Liver (tissue), 9 donors: ENCODE data around the gene RAB3A. TPM values are rescaled to one million over a fixed set of nuclear protein-coding genes. Genes with fewer than 3 reads are reported as not detected.

Experiments used
- DNase-seq: peaks from one replicate; pipeline ENCODE4 v3.0.0-alpha.2; 2017; ENCODE audit warnings: low spot score
- H3K27ac ChIP-seq, 2 donors: one replicate each; pipeline ENCODE4 v1.7.0; 2013; ENCODE audit warnings: inconsistent platforms in 2 of 2, low read length in 2 of 2, control low read depth in 1 of 2, low read depth in 1 of 2, mild to moderate bottlenecking in 1 of 2
- H3K27me3 ChIP-seq, 4 donors: one replicate each; pipeline versions ENCODE4 v1.6.1 to v1.7.0; 2013; ENCODE audit warnings: low read length in 3 of 4, inconsistent platforms in 1 of 4, mild to moderate bottlenecking in 1 of 4, moderate library complexity in 1 of 4; ENCODE audit not compliant: control insufficient read depth in 4 of 4, insufficient read depth in 4 of 4
- H3K36me3 ChIP-seq, 4 donors: one replicate each; pipeline versions ENCODE4 v1.6.1 to v1.7.0; 2013; ENCODE audit warnings: low read length in 3 of 4, mild to moderate bottlenecking in 3 of 4, low read depth in 1 of 4, moderate library complexity in 1 of 4; ENCODE audit not compliant: control insufficient read depth in 4 of 4, insufficient read depth in 3 of 4
- H3K4me1 ChIP-seq, 4 donors: one replicate each; pipeline versions ENCODE4 v1.6.1 to v1.7.0; 2013; ENCODE audit warnings: low read length in 3 of 4, mild to moderate bottlenecking in 3 of 4, moderate library complexity in 1 of 4; ENCODE audit not compliant: control insufficient read depth in 4 of 4, insufficient read depth in 4 of 4
- H3K4me3 ChIP-seq, 3 donors: one replicate each; pipeline versions ENCODE4 v1.6.1 to v1.7.0; 2013; ENCODE audit warnings: low read length in 3 of 3, control low read depth in 1 of 3, low read depth in 1 of 3, mild to moderate bottlenecking in 1 of 3
- H3K9ac ChIP-seq, 2 donors: one replicate each; pipeline ENCODE4 v1.7.0; 2013; ENCODE audit warnings: low read length in 2 of 2, mild to moderate bottlenecking in 2 of 2, moderate library complexity in 2 of 2, control low read depth in 1 of 2, low read depth in 1 of 2
- H3K9me3 ChIP-seq, 4 donors: one replicate each; pipeline versions ENCODE4 v1.6.1 to v1.7.0; 2013; ENCODE audit warnings: low read length in 3 of 4; ENCODE audit not compliant: control insufficient read depth in 4 of 4
- ATF3 ChIP-seq: IDR thresholded peaks from 2 replicates; pipeline ENCODE4 v1.6.1; 2016; ENCODE audit warnings: antibody characterized with exemption
- CTCF ChIP-seq: fragments of 150-350 bp; IDR thresholded peaks from 2 replicates; pipeline ENCODE4 v1.5.1; 2017; ENCODE audit warnings: improper control_type of control experiment, low read depth, low read length; ENCODE audit not compliant: missing input control
- EGR1 ChIP-seq, 2 donors: IDR thresholded peaks; 2 replicates each; pipeline ENCODE4 v1.6.1; 2016 to 2018; ENCODE audit warnings: antibody characterized with exemption in 2 of 2, low read depth in 2 of 2
- FOXA1 ChIP-seq: IDR thresholded peaks from 2 replicates; pipeline ENCODE4 v1.6.1; 2016; ENCODE audit warnings: antibody characterized with exemption
- FOXA2 ChIP-seq: IDR thresholded peaks from 2 replicates; pipeline ENCODE4 v1.6.1; 2016; ENCODE audit warnings: antibody characterized with exemption
- GABPA ChIP-seq, 2 donors: IDR thresholded peaks in 1 of 2; conservative IDR thresholded peaks in 1 of 2; 2 replicates each; pipeline ENCODE4 v1.6.1; 2016; ENCODE audit warnings: antibody characterized with exemption in 2 of 2, mild to moderate bottlenecking in 1 of 2, moderate library complexity in 1 of 2
- HNF4A ChIP-seq, 2 donors: conservative IDR thresholded peaks; 2 replicates each; pipeline ENCODE4 v1.6.1; 2016; ENCODE audit warnings: antibody characterized with exemption in 2 of 2, mild to moderate bottlenecking in 2 of 2
- HNF4G ChIP-seq: IDR thresholded peaks from 2 replicates; pipeline ENCODE4 v1.6.1; 2016; ENCODE audit warnings: antibody characterized with exemption
- JUND ChIP-seq, 2 donors: IDR thresholded peaks; 2 replicates each; pipeline ENCODE4 v1.6.1; 2016; ENCODE audit warnings: antibody characterized with exemption in 2 of 2
- NR2F2 ChIP-seq: IDR thresholded peaks from 2 replicates; pipeline ENCODE4 v1.6.1; 2016; ENCODE audit warnings: antibody characterized with exemption
- RAD21 ChIP-seq, 2 donors: IDR thresholded peaks; 2 replicates each; pipeline ENCODE4 v1.6.1; 2016; ENCODE audit warnings: antibody characterized with exemption in 2 of 2, mild to moderate bottlenecking in 2 of 2
- RXRA ChIP-seq, 2 donors: IDR thresholded peaks; 2 replicates each; pipeline ENCODE4 v1.6.1; 2017 to 2018; ENCODE audit warnings: antibody characterized with exemption in 2 of 2, mild to moderate bottlenecking in 1 of 2
- SP1 ChIP-seq: IDR thresholded peaks from 2 replicates; pipeline ENCODE4 v1.6.1; 2018; ENCODE audit warnings: antibody characterized with exemption, mild to moderate bottlenecking
- TAF1 ChIP-seq: conservative IDR thresholded peaks from 2 replicates; pipeline ENCODE4 v1.6.1; 2016; ENCODE audit warnings: antibody characterized with exemption, mild to moderate bottlenecking
- YY1 ChIP-seq: IDR thresholded peaks from 2 replicates; pipeline ENCODE4 v1.6.1; 2016; ENCODE audit warnings: antibody characterized with exemption, mild to moderate bottlenecking
- ZBTB33 ChIP-seq: IDR thresholded peaks from 2 replicates; pipeline ENCODE4 v1.6.1; 2016; ENCODE audit warnings: antibody characterized with exemption
- WGBS: extraction: QIAGEN DNeasy Blood & Tissue Kit; methylation state at CpG from one replicate; pipeline ENCODE4 v1.1.7; 2013; 5-methylcytosine and 5-hydroxymethylcytosine counted together
- polyA plus RNA-seq, 2 donors: library from polyadenylated mRNA; stranded (reverse) in 1 of 2; unstranded in 1 of 2; fragments of 200-250 nt in 1 of 2; fragments of >200 nt in 1 of 2; fragmentation: Nextera tagmentation in 1 of 2; extraction: Ambion mirVana in 1 of 2; gene quantifications; one replicate each; pipeline versions ENCODE4 v1.2.1 to v1.2.3, GENCODE V29; 2013 to 2015
- total RNA-seq, 2 donors: library from RNA; depleted of rRNA; stranded (reverse); fragments of >200 nt; gene quantifications; one replicate each; pipeline ENCODE4 v1.2.3, GENCODE V29; 2014
- TF ChIP-seq, protein P1 (sequence below): IDR thresholded peaks from 2 replicates; pipeline ENCODE4 v1.6.1; 2016; ENCODE audit warnings: antibody characterized with exemption
- TF ChIP-seq, protein P2 (sequence below): IDR thresholded peaks from 2 replicates; pipeline ENCODE4 v1.6.1; 2016; ENCODE audit warnings: antibody characterized with exemption, mild to moderate bottlenecking
- donor health status: healthy.
- donor health status: healthy.
- donor health status: healthy.
- donor health status: healthy.
- donor health status: healthy.

The RAB3A gene
- total and polyA plus RNA-seq, 4 donors: 0.33 to 1.7 (median 0.79) TPM

GRCh38 chr19:18192673-18193387 is 11.0 kb downstream of the RAB3A start, which contains the start of gene MPV17L2:
MPV17L2 (plus strand) TSS chr19:18193218; CDS start chr19:18193282, 64 bp downstream.
- peaks cover 7 to 19% (median 14%) of the 10 kb centered on the region in 4 donors for H3K4me1 ChIP-seq
- peak; percentile 96 for DNase-seq
- peak within 1 kb of the TSS; percentile 53 to 87 (median 86) for H3K4me3 ChIP-seq
- no peaks in the 10 kb centered on the region for H3K27me3 ChIP-seq
- WGBS: under 1% methylated on average over 74 of the region's 74 CpGs
- H3K9me3 ChIP-seq: no peaks in the 10 kb centered on the region
- H3K9ac ChIP-seq: peak within 1 kb of the TSS; percentile 87 to 89
- peak within 1 kb of the TSS; percentile 93 to 96 for H3K27ac ChIP-seq
- H3K36me3 ChIP-seq: peaks cover 0 to 5% (median 0%) of the 10 kb centered on the region in 4 donors
- TF ChIP-seq RXRA (IDR thresholded peaks at IDR 0.05) (peak; percentile 48 to 71), EGR1 (IDR thresholded peaks at IDR 0.05; ENCODE audit: low read depth in 2 of 2) (no peak), HNF4G (peak; percentile 14), CTCF (no peak), SP1 (peak; percentile 100), GABPA (IDR thresholded peaks at IDR 0.05 in 1 of 2, conservative IDR thresholded peaks at IDR 0.05 in 1 of 2) (peak in 1 of 2 donors; percentile 36), ATF3 (peak; percentile 50), NR2F2 (peak; percentile 100), FOXA2 (no peak), RAD21 (IDR thresholded peaks at IDR 0.05) (no peak), YY1 (peak; percentile 59), TAF1 (peak; percentile 90), JUND (IDR thresholded peaks at IDR 0.05) (no peak), HNF4A (conservative IDR thresholded peaks at IDR 0.05) (peak; percentile 26 to 51), ZBTB33 (no peak), FOXA1 (no peak)
- TF ChIP-seq, protein P1, sequence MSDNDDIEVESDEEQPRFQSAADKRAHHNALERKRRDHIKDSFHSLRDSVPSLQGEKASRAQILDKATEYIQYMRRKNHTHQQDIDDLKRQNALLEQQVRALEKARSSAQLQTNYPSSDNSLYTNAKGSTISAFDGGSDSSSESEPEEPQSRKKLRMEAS: peak; percentile 76
- TF ChIP-seq, protein P2, sequence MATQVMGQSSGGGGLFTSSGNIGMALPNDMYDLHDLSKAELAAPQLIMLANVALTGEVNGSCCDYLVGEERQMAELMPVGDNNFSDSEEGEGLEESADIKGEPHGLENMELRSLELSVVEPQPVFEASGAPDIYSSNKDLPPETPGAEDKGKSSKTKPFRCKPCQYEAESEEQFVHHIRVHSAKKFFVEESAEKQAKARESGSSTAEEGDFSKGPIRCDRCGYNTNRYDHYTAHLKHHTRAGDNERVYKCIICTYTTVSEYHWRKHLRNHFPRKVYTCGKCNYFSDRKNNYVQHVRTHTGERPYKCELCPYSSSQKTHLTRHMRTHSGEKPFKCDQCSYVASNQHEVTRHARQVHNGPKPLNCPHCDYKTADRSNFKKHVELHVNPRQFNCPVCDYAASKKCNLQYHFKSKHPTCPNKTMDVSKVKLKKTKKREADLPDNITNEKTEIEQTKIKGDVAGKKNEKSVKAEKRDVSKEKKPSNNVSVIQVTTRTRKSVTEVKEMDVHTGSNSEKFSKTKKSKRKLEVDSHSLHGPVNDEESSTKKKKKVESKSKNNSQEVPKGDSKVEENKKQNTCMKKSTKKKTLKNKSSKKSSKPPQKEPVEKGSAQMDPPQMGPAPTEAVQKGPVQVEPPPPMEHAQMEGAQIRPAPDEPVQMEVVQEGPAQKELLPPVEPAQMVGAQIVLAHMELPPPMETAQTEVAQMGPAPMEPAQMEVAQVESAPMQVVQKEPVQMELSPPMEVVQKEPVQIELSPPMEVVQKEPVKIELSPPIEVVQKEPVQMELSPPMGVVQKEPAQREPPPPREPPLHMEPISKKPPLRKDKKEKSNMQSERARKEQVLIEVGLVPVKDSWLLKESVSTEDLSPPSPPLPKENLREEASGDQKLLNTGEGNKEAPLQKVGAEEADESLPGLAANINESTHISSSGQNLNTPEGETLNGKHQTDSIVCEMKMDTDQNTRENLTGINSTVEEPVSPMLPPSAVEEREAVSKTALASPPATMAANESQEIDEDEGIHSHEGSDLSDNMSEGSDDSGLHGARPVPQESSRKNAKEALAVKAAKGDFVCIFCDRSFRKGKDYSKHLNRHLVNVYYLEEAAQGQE: peak; percentile 78
